Effector CD4-positive, alpha-beta T cell (primary cell): ENCODE measurements around the gene SUGCT.

Experiments
- DNase-seq: peaks from one replicate; pipeline ENCODE4 v3.0.0-alpha.2; 2020

SUGCT gene

DNA sequence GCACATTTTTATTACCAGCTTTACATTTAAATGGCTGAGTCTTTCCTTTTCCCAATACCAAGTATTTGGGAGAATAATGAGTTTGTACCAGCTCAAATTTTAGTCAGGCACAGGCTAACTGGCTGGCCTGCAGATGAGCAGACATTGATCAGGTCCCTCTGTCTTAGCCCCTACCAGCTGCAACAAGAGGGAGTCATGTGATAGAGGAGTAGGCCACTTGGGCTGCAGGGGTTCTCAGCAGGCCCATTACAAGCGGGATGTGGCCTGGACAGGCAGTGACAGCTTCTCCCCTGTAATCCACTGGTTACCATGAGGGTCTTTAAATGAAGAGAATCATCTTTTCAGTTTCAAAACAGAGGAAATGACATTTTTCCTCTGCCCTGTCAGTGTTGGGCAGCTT is 283.6 kb downstream of the SUGCT start:
- DNase-seq = no peak

DNA sequence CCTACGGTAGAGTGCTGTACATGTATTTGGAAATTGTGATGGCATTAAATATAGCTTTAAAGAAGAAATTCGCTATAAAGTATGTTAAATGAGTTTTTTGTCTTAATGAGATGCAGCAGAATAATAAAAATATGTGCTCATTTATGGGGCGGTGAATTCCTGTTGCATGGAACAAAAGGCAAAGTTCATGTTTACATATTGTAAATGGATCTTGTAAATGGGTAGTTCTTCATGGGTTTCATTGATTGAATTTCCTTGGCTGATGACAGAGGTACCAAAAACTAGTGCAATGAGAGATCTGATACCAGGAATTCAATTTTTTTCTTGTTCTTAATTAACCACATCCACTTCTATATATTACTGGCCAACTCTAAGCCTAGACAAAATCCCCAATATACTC is 284.2 kb downstream of the SUGCT start:
- DNase-seq = no peak

DNA sequence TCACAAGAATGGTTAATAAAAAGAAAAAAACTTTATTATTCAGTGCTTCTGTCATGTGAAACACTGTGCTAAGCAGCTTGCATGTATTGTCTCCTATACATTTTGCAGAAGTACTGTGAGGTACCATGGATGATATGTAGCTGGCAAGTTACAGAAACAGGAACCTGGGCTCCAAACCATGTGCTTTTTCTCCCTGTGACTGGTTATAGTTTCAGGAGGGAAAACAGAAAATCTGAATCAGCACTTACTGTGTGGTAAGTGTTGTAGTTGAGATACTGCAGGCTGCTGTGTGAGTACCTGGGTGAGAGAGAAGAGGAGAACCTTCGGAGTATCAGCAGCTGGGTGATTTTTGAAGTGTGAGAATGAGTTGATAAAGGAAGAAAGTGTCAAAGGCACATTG is 285.0 kb downstream of the SUGCT start:
- no peak for DNase-seq

DNA sequence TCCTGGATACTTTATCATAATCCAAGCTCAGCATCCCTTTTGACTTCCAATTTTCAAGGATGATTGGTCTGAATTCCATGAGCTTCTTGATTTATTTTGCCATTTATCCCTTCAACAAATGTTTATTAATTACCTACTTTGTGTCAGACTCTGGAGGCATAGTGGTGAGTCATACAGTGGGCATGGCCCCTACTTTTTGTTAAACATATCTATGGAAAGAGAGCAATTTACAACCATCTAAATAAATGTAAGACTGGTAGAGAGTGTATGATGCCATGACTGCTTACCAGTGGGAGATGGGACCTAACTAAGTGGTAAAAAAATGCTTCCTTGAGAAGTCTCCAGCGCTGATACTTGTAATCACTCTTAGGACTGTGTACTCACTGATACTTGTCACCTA is 286.6 kb downstream of the SUGCT start:
- no peak for DNase-seq

DNA sequence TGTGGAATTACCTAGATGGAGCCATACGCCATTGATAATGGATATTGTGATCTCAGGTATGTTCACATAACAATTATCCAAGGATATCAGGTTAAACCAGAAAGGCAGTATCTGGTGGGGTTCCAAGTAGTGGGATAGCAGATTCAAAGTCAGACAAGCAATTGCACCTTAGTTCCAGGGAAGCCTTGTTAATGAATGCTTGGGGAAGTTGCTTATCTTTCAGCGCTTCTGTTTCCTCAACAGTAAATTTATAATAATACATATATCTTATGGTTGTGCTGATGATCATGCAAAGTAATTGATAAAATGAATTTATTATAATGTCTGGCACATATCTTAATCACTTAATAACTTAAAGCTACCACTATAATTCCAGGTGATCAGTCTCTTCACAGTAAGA is 290.9 kb downstream of the SUGCT start:
- no peak for DNase-seq

DNA sequence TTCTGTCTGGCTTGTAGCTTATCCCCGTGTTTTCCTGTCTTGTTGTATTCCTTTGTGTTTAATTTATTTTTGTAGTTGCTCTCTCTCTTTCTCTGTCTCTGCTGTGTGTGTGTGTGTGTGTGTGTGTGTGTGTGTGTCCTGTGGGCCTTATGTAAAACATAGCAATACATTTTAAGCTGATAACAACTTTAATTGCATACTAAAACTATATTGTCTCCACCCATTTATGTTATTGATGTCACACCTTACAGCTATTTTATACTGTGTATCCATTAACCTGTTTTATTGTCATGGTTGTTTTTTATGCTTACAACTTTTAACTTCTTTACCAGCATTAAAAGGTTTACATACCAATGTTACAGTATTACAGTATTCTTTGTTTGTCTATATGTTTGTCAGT is 293.6 kb downstream of the SUGCT start:
- DNase-seq = no peak

DNA sequence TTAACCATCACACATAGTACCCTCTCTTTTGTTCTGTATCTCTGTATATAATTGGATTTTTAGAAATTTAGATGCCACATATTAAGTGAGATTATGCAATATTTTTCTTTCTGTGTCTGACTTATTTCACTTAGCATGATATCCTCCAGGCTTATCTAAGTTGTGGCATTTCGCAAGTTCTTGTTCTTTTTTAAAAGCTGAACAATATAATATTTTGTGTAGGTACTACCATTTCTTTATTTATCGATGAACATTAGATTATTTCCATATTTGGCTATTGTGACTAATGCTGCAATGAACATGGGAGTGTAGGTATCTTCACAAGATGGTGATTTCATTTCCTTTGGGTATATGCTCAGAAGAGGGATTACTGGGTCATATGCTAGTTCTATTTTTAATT is 295.0 kb downstream of the SUGCT start:
- DNase-seq = no peak

DNA sequence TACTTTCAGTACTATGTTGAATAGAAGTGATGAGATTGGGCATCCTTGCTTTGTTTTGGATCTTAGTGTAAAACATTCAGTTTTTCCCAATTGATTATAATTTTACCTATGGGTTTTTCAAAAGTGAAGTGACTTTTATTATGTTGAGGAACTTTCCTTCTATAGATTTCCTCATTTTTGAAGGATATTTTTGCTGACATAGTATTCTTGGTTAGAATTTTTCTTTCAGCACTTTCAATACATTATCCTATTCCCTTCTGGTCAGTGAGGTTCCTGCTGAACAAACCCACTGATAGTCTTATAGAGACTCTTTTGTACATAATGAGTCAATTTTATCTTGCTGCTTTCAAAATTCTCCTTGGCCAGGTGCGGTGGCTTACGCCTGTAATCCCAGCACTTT is 297.2 kb downstream of the SUGCT start:
- DNase-seq = no peak

DNA sequence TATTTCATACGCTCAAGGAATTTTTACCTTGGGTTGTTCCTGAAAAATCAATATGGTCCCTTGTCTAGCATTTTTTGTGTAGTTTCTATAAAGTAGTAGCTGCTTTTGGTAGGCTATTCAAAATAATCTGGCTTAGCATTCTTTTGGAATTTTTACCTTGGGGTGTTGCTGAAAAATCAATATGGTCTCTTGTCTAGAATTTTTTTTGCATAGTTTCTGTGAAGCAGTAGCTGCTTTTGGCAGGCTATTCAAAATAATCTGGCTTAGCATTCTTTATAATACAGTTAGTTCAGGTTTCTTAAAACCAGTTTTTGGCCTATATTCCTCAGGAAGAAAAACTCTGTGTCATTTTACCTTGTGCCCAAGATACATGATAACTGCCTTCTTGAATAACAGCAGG is 301.9 kb downstream of the SUGCT start:
- DNase-seq = no peak

DNA sequence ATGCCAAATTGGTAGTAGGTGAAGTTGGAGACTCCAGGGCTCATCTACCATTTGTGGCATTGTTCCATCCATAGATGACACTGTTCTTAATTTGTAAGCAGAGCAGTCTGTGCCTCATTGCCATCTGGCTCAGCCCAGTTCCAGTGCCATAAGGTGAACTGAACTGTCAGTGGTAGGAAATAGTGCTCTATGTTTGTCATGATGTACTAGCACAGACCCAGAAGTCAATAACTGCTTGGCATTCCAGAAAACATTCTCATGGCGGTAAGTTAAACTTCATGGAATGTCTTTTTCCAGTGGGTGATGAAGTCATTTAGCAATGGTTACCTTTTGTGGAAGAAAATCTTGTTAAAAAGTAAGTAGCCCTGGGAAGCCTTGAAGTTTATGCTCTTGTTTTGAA is 302.7 kb downstream of the SUGCT start:
- no peak for DNase-seq

DNA sequence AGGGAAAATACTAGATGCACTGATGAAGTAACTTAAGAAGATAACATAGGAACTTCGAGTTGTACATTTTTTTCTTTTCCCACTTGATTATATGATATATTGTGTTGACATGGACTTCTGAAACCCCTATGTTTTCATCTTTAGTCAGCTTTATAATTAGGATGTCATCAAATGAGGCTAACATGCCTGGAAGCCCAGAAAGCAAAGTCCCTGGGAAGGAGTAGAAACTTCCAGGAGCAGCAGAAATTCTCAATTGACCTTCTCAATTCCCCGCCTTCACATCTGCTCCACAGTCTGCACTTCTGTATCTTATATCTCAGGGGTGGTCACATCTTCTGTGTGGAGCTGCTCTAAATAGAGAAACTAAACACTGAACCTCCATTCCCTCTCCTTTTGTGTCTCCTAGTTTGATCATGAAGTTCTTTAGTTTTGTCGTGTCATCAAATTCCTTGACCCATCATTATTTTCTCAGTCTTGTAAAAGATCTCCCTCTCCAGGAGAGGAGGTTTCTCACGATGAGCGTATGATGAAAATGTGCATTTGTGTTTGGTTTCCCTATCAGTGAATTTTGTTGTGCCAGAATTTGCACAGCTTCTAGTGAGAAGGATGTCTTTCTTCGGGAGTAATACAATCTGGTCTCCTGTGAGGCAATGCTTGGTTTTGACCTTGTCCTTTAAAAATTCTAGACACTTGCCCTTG is 303.3 kb downstream of the SUGCT start:
- no peak for DNase-seq

DNA sequence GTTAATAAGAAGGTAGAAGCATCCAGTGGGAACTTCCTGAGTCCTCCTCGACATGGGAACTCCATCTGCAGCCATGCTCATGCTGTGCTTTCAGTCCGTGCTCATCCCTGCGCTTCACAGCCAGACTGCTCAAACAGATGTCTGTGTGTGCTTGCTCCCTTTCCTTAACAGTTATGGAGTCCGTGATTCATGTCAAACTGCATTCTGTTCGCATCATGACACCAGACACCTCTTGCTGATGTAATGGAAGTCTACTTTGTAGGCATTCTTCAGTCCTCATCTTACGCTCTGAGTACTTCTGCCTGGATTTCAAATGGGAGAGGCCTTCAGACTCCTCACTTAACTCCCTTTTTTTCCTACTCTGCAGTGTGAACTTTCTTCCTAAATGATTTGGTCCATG is 304.9 kb downstream of the SUGCT start:
- DNase-seq = no peak

DNA sequence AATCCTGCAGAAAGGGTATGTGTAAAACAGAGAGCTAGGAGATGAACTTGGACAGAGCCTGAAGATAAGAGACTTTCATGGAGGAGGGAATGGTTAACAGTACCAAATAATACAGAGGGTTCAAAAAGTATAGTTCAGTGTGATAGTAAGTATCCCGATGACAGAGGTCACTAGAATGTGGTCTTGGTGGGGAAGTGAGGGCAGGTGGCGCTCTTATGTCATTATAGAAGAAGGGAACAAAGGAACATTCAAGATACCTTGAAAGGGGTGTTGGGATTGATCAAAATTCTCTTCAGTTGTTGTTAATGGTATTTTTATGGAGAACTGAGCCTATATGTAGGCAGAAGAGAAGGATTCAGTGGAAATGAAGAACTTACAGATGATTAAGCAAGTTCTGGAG is 312.5 kb downstream of the SUGCT start:
- DNase-seq = no peak

DNA sequence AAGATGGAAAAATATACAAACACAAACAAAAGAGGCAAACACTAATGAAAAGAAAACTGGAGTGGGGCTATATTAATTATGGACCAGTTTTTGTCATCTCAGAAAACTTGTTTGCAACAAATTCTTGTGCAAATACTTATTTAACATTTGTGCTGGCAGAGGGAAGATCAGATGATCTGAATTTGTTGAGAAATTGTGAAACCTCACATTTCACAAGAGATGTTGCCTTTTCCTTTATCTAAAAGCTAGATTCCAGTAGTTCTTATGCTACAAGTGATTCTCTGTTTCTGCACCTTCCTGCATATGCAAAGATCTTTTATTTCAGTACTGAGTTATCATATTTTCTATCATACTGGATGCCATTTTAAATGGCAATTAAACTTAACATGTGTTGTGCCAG is 320.7 kb downstream of the SUGCT start:
- DNase-seq = no peak

DNA sequence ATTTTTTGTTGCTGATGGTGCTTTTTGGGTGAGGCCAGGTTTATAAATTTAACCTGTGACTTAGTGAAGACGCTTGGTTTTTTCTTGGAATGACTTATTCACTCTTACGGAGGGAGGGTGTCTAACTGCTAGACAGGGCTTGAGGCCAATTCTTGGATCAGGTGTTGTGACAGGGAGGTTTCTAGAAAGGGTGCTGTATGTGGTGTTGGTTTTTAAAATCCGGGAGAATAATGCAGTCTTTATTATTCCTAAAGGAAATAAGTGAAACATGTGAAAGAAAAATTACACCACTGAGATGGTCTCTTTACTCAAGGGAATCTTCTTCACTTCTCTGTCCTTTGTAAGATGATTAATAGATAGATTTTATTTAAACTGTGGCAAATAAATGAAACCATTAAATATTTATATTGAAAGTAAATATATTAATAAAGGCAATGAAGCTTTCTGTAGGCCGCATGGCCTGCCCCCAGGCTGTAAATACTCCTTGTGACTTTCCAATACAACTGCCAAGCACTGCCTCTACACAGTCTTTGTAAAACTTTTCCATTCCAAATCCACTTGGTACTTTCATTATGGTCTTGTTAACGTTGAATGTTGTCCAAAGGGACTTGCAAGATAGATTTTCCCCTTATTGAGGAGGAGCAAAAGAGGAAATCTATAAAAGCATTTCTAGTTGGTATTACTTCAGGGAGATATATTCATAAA is 323.1 kb downstream of the SUGCT start:
- no peak for DNase-seq

DNA sequence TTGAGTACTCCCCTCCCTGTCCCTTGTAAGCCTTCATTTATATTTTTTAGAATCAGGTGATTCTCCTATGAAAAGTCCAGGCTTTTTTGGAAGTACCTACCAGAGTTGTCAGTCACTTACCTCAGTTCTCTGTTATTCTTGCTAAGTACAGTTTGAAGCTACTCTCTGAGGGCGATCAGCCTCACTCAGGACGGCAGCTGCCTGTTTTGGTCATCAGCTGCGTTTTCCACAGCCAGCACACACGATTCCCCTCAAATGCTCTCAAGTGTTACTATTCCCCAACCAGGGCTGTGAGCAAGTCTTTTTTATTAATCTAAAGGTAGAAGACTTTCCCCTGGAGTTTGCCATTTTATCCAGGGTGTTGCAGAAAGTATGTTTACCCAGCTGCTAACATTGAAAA is 328.6 kb downstream of the SUGCT start:
- no peak for DNase-seq

DNA sequence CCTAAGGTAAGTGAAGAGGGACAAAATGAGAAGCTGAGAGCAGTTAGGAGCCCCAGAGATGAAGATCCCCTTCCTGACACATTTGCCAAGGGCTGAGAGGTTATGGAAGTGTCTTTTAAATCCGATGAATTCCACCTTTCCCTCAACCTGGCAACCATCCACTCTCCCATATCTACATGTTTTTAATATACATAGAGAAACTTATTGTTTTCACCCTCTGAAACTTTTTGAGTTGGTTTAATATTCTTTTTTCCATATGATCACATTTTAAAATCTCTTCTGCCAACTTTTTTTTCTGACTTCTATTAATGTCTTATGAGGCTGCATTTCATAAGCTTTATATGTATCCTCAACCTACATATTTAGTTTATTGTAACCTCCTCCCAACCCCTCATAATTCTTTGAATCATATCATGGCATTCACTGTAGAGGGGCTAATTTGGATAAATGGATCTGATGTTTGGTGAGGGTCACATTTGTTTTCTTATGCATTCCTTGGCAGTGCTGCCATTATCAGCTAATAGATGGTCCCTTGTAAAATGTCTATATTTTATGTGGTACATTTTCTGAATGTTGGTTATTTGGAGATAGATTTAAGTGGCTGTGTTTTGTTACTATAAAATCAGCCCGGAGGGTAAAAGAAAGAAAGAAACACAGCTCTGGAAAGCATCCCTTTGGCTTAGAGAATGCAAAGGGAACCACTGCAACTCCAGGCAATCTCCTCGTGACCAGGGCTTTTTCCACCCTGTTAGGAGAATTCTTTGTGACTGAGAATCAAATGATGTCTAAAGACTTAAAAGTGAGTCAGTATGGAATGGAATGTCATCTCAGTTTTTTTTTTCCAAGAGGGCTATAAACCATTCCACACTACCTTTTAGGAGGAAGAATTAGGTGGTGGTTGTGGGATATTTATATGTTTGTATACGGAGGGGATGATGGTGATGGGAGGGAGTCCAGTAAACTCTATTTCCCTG is 334.4 kb downstream of the SUGCT start:
- DNase-seq = no peak

DNA sequence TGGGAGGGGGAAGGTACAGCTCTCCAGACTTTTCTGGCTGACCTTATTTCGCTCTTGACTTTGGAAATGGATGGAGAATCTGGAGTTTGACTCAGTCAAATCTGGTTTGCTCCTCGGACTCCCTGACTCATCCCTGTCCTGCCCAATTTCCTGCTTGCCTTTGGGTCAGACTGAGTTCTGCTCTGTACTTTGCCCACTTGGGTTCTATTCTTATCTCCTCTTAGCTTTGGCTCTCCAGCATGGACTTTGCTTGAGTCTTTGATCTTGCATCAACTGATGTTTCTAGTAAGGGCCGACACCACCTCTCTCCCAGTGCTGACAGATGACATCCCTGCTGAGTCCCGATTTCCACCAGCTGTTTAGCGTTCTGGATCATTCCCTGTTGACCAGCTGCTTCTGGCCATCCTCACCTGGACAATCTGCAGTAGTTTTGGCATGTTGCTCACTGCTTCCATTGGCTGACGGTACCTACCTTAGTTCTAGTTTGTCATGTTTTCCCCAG is 335.3 kb downstream of the SUGCT start:
- no peak for DNase-seq

DNA sequence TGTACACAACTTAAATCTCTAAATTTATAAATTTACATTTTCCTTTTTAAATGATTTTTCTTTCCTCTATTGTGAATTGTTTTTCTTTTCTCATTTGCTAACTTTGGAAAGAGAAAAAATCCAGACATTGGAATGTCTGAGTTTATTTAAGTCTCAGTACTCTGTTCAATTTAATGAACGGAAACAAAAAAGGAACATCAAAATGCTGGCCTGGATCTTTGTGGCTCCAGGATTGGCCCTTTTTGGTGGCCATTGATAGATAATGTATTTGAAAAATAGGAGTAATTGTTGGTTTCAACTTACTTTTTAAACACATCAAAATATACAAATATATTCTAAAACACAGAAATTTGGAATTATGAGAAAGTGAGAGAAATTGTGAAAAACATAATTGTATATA is 336.0 kb downstream of the SUGCT start:
- no peak for DNase-seq

DNA sequence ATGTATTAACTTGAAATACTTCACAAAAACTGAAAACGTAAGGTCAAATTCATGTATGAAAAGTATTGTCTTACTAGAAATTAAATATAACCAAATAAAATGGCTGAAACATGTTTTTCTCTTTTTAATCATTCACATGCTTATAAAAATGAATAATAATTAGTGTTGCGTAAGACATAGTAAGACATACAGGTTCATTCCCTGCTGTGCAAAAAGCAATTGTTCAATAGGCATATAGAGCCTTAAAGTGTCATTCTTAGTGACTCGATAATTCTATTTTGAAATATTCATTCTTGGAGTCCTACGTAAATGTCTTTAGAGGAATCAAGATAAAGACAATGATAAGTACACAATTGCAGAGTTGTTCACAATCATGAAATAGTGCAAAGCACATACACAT is 337.1 kb downstream of the SUGCT start:
- DNase-seq = no peak

DNA sequence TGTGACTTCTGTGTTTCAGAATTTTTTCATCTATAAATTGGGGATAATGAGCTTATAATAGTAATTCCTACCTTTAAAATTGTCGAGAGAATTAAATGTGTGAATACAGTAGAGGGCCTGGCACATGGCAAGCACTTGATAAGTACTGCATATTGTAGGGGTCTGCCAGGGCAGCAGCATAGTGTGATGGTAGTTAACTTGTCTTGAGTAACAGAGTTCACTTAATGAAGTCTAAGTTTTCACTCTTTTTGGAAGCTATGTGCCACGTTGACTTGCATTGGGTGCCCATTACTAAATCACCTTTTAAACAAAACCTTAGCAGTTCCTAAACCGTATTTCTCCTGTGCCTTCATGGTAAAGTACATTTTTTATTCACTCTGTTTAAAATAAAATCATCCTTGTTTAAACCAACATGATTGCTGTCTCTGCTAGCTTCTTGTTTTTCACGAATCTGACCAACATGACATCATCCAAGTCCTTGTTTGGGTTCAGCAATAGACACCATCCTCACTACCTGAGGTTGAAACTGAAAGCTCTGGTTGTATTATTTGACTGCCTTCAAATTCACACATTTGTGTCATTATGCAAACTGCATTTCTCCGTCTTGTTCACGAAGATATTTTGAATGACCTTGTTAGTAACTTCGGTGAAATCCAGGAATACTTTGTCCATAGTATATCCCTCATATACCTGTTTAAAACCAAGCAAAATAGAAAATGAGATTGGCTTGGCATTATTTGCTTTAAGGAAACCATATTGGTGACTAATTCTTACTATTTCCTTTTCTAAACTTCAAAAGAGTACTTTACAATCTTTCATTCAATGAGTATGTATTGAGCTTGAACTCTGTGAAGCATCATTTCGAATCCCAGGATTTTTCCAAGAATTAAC is 340.2 kb downstream of the SUGCT start:
- no peak for DNase-seq

DNA sequence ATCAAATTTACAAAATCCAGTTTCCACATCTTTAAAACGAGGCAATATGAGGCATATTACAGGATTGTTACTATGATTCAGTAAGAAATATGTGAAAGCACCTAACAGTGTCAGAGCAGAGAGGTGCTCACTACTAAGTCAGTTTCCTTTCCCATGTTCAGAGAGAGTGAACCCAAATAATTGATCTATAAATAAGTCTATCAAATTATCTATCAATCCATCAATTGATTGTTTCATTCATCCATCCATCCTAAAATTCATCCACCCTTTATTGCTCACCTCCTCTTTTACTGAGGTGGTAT is 340.8 kb downstream of the SUGCT start:
- no peak for DNase-seq

DNA sequence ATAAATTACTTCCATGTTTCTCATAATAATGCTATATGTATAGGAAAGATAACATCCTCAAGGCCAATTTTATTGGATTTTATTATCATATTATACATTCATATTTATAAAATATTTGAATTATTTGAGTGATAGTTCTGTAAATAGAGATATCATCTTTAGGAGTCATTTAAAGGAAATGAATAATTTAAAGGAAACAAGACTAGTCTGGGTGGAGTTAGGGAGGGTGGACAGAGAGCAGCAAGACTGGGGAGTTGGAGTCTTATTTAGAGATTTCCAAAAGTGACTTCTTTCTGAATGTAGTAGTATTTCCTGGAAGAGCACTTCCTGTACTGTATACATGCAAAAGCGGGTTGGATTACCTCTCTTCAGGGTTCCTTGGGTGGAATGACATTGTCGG is 342.3 kb downstream of the SUGCT start:
- no peak for DNase-seq
